ENCODE data around the gene PTPRR. TPM values are rescaled to one million over a fixed set of nuclear protein-coding genes. Genes with fewer than 3 reads are reported as not detected.

Gene PTPRR
- total RNA-seq, 1 experiment from 2014 or later = 0.46 TPM

DNA sequence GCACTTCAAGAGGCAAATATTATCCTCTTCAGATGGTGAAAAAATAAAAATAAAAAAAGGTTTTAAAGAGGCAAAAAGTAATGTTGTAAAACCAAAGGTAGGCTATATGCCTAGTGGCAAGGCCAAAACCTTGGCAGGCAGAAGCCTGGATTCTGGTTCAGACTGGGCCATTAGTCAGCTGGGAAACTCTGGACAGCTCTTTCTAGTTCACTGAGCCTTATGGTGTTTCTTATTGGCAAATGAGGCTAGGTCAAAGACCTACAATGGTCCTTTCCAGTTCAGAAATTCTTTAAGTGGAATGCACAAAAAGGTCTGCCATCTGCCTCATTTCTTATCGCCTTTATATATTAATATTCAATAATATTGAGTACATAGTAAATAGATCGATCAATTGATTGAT, 327.9 kb downstream of the PTPRR start:
- POLR2A ChIA-PET = no interaction called here
- peaks cover 16% of the 10 kb centered on the region for H3K4me1 Mint-ChIP-seq
- CTCF ChIA-PET = interaction anchor here (0.6 to 1.5 kb wide), 2 partner anchors 8 to 12 kb away, joined by 3 read pairs; no protein-coding TSS in a partner anchor
- H3K9me3 Mint-ChIP-seq = peaks cover 6% of the 10 kb centered on the region
- H3K27ac Mint-ChIP-seq = no peak overlapping the region
- ATAC-seq (no peak), DNase-seq (ENCODE audit: low spot score) (no peak)
- peaks cover 9% of the 10 kb centered on the region for H3K36me3 Mint-ChIP-seq
- H3K27me3 Mint-ChIP-seq (ENCODE audit: low read depth) = no peaks in the 10 kb centered on the region
- no peak overlapping the region for H3K4me3 Mint-ChIP-seq
- TF ChIP-seq, protein P1, sequence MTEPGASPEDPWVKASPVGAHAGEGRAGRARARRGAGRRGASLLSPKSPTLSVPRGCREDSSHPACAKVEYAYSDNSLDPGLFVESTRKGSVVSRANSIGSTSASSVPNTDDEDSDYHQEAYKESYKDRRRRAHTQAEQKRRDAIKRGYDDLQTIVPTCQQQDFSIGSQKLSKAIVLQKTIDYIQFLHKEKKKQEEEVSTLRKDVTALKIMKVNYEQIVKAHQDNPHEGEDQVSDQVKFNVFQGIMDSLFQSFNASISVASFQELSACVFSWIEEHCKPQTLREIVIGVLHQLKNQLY (CRISPR knock-in tag; IDR thresholded peaks at IDR 0.05) = no peak

DNA sequence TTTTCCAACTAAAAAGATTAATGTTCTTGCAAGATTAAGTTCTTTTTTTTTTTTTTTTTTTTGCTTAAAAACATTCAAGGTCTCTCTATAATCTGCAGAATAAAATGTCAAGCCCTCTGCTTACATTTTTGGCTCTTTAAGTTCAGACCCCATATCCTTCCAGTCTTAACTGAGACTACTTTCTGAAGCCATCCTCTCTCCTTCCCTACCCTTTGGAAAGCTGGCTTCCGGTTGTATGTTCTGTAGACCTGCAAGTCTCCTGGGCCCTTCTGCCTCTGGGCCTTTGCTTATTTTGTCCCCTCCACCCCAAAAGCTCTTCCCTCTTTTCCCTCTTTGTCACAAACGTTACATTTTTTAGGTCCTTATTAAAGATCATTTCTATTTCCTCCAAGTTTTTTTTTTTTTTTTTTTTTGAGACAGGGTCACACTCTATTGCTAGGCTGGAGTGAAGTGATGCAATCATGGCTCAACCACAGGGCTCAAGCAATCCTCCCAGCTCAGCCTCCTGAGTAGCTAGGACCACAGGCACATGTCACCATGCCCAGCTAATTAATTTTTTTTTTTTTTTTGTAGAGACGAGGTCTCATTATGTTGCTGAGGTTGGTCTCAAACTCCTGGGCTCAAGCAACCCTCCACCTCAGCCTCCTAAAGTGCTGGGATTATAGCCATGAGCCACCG, 329.9 kb downstream of the PTPRR start:
- ChIA-PET CTCF (interaction anchor here (0.6 to 1.9 kb wide), 14 partner anchors 8 to 698 kb away, joined by 3 to 12 read pairs (median 4); no protein-coding TSS in a partner anchor), POLR2A (interaction anchor here (0.7 kb wide), 2 partner anchors 17 to 74 kb away, joined by 3 to 5 read pairs; no protein-coding TSS in a partner anchor)
- no peak overlapping the region for H3K27ac Mint-ChIP-seq
- H3K9me3 Mint-ChIP-seq = peaks cover 24% of the 10 kb centered on the region
- peaks cover 10% of the 10 kb centered on the region for H3K4me1 Mint-ChIP-seq
- no peaks in the 10 kb centered on the region; the same call in 1 of the 2 replicates for H3K27me3 Mint-ChIP-seq (ENCODE audit: low read depth)
- TF ChIP-seq SOX15 (CRISPR knock-in tag; IDR thresholded peaks at IDR 0.05) (no peak), ETV6 (CRISPR knock-in tag; IDR thresholded peaks at IDR 0.05) (no peak), CREM (CRISPR knock-in tag; IDR thresholded peaks at IDR 0.05) (no peak), EMX1 (CRISPR knock-in tag; IDR thresholded peaks at IDR 0.05) (no peak), NFATC4 (CRISPR knock-in tag; IDR thresholded peaks at IDR 0.05) (no peak), RORB (CRISPR knock-in tag; IDR thresholded peaks at IDR 0.05) (no peak), ZNF138 (CRISPR knock-in tag; conservative IDR thresholded peaks at IDR 0.05) (no peak), GABPB1 (CRISPR knock-in tag; IDR thresholded peaks at IDR 0.05) (no peak)
- TF ChIP-seq, protein P2, sequence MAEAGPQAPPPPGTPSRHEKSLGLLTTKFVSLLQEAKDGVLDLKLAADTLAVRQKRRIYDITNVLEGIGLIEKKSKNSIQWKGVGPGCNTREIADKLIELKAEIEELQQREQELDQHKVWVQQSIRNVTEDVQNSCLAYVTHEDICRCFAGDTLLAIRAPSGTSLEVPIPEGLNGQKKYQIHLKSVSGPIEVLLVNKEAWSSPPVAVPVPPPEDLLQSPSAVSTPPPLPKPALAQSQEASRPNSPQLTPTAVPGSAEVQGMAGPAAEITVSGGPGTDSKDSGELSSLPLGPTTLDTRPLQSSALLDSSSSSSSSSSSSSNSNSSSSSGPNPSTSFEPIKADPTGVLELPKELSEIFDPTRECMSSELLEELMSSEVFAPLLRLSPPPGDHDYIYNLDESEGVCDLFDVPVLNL (CRISPR knock-in tag; IDR thresholded peaks at IDR 0.05; ENCODE audit: borderline replicate concordance, low read depth) = no peak
- TF ChIP-seq, protein P3, sequence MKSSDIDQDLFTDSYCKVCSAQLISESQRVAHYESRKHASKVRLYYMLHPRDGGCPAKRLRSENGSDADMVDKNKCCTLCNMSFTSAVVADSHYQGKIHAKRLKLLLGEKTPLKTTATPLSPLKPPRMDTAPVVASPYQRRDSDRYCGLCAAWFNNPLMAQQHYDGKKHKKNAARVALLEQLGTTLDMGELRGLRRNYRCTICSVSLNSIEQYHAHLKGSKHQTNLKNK (CRISPR knock-in tag; IDR thresholded peaks at IDR 0.05) = no peak
- TF ChIP-seq, protein P4, sequence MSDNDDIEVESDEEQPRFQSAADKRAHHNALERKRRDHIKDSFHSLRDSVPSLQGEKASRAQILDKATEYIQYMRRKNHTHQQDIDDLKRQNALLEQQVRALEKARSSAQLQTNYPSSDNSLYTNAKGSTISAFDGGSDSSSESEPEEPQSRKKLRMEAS (CRISPR knock-in tag; IDR thresholded peaks at IDR 0.05) = no peak
- TF ChIP-seq, protein P5, sequence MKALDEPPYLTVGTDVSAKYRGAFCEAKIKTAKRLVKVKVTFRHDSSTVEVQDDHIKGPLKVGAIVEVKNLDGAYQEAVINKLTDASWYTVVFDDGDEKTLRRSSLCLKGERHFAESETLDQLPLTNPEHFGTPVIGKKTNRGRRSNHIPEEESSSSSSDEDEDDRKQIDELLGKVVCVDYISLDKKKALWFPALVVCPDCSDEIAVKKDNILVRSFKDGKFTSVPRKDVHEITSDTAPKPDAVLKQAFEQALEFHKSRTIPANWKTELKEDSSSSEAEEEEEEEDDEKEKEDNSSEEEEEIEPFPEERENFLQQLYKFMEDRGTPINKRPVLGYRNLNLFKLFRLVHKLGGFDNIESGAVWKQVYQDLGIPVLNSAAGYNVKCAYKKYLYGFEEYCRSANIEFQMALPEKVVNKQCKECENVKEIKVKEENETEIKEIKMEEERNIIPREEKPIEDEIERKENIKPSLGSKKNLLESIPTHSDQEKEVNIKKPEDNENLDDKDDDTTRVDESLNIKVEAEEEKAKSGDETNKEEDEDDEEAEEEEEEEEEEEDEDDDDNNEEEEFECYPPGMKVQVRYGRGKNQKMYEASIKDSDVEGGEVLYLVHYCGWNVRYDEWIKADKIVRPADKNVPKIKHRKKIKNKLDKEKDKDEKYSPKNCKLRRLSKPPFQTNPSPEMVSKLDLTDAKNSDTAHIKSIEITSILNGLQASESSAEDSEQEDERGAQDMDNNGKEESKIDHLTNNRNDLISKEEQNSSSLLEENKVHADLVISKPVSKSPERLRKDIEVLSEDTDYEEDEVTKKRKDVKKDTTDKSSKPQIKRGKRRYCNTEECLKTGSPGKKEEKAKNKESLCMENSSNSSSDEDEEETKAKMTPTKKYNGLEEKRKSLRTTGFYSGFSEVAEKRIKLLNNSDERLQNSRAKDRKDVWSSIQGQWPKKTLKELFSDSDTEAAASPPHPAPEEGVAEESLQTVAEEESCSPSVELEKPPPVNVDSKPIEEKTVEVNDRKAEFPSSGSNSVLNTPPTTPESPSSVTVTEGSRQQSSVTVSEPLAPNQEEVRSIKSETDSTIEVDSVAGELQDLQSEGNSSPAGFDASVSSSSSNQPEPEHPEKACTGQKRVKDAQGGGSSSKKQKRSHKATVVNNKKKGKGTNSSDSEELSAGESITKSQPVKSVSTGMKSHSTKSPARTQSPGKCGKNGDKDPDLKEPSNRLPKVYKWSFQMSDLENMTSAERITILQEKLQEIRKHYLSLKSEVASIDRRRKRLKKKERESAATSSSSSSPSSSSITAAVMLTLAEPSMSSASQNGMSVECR (CRISPR knock-in tag; IDR thresholded peaks at IDR 0.05; ENCODE audit: borderline replicate concordance) = no peak
- TF ChIP-seq, protein P6, sequence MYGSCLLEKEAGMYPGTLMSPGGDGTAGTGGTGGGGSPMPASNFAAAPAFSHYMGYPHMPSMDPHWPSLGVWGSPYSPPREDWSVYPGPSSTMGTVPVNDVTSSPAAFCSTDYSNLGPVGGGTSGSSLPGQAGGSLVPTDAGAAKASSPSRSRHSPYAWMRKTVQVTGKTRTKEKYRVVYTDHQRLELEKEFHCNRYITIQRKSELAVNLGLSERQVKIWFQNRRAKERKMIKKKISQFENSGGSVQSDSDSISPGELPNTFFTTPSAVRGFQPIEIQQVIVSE (CRISPR knock-in tag; IDR thresholded peaks at IDR 0.05; ENCODE audit: borderline replicate concordance) = no peak
- TF ChIP-seq, protein P7, sequence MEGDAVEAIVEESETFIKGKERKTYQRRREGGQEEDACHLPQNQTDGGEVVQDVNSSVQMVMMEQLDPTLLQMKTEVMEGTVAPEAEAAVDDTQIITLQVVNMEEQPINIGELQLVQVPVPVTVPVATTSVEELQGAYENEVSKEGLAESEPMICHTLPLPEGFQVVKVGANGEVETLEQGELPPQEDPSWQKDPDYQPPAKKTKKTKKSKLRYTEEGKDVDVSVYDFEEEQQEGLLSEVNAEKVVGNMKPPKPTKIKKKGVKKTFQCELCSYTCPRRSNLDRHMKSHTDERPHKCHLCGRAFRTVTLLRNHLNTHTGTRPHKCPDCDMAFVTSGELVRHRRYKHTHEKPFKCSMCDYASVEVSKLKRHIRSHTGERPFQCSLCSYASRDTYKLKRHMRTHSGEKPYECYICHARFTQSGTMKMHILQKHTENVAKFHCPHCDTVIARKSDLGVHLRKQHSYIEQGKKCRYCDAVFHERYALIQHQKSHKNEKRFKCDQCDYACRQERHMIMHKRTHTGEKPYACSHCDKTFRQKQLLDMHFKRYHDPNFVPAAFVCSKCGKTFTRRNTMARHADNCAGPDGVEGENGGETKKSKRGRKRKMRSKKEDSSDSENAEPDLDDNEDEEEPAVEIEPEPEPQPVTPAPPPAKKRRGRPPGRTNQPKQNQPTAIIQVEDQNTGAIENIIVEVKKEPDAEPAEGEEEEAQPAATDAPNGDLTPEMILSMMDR (IDR thresholded peaks at IDR 0.05) = no peak
- TF ChIP-seq, protein P8, sequence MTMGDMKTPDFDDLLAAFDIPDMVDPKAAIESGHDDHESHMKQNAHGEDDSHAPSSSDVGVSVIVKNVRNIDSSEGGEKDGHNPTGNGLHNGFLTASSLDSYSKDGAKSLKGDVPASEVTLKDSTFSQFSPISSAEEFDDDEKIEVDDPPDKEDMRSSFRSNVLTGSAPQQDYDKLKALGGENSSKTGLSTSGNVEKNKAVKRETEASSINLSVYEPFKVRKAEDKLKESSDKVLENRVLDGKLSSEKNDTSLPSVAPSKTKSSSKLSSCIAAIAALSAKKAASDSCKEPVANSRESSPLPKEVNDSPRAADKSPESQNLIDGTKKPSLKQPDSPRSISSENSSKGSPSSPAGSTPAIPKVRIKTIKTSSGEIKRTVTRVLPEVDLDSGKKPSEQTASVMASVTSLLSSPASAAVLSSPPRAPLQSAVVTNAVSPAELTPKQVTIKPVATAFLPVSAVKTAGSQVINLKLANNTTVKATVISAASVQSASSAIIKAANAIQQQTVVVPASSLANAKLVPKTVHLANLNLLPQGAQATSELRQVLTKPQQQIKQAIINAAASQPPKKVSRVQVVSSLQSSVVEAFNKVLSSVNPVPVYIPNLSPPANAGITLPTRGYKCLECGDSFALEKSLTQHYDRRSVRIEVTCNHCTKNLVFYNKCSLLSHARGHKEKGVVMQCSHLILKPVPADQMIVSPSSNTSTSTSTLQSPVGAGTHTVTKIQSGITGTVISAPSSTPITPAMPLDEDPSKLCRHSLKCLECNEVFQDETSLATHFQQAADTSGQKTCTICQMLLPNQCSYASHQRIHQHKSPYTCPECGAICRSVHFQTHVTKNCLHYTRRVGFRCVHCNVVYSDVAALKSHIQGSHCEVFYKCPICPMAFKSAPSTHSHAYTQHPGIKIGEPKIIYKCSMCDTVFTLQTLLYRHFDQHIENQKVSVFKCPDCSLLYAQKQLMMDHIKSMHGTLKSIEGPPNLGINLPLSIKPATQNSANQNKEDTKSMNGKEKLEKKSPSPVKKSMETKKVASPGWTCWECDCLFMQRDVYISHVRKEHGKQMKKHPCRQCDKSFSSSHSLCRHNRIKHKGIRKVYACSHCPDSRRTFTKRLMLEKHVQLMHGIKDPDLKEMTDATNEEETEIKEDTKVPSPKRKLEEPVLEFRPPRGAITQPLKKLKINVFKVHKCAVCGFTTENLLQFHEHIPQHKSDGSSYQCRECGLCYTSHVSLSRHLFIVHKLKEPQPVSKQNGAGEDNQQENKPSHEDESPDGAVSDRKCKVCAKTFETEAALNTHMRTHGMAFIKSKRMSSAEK (CRISPR knock-in tag; IDR thresholded peaks at IDR 0.05; ENCODE audit: borderline replicate concordance) = no peak
- TF ChIP-seq, protein P9, sequence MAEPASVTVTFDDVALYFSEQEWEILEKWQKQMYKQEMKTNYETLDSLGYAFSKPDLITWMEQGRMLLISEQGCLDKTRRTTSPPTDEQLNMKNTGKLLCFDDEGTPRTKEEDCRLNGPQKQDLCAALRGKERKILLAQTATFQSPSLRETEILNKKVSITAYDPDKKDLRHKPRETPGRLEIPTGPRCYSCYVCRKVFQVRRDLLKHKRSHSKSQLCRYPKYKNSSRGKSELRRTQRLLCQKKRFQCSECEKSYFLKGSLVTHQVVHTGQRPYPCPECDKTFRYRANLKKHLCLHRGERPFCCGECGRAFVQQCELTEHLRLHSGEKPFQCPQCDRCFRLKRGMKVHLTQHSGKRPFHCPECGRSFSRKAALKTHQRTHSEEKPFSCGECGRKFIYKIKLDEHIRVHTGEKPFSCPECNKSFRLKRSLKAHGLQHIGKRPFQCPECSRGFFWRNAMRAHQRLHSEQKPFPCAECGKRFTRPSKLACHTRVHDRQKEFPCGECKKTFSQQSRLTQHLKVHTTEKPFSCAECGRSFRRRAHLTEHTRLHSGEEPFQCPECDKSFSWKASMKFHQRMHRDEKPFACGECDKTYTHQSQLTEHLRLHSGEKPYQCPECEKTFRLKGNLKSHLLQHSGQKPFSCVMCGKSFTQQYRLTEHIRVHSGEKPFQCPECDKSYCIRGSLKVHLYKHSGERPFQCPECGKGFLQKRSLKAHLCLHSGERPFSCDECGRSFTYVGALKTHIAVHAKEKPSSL (CRISPR knock-in tag; conservative IDR thresholded peaks at IDR 0.05) = no peak
- ATAC-seq = no peak
- H3K36me3 Mint-ChIP-seq = peaks cover 26% of the 10 kb centered on the region
- DNase-seq (ENCODE audit: low spot score) = no peak
- no peak overlapping the region for H3K4me3 Mint-ChIP-seq

Measured in WTC11 (cell line).